VCaP (cell line): ENCODE measurements around the gene PPA1.
"Not testable (repeated sequence)": the region's sequence is repeated elsewhere in the genome, so short reads cannot be mapped to it uniquely, and the experiment has no call there.

Experiments used
- H3K27ac ChIP-seq: fragments of 450-650 bp; 2 replicates; pipeline ENCODE4 v1.5.1; 2017
- CTCF ChIP-seq: fragments of 450-650 bp; conservative IDR thresholded peaks from 2 replicates; pipeline ENCODE4 v1.5.1; 2017; ENCODE audit warnings: mild to moderate bottlenecking, moderate library complexity

Gene PPA1

DNA sequence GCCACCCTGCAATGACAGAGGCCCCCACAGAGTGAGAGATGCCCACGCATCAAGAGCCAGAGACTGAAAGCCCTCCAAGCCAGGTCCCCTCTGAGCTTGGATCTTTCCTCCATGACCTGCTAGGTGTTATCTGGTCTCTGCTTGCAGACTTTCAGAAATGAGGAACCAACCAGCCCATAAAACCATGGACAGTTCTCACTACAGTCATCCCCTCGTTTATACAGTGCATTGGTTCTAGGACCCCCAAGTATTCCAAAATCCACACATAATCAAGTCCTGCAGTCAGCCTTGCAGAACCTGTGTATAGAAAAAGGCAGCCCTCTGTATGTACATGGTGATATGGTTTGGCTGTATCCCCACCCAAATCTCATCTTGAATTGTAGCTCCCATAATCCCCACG is 27.5 kb upstream of the PPA1 start:
- TF ChIP-seq CTCF = no peak
- no peak overlapping the region for H3K27ac ChIP-seq

GRCh38 chr10:70260259-70260658 is 27.0 kb upstream of the PPA1 start:
- no peak for TF ChIP-seq CTCF

GRCh38 chr10:70258216-70258615 is 25.0 kb upstream of the PPA1 start:
- no peak overlapping the region for H3K27ac ChIP-seq

More at GRCh38 chr10:70260259-70260658, 27.0 kb upstream of the PPA1 start:
- H3K27ac ChIP-seq = no peak overlapping the region

DNA sequence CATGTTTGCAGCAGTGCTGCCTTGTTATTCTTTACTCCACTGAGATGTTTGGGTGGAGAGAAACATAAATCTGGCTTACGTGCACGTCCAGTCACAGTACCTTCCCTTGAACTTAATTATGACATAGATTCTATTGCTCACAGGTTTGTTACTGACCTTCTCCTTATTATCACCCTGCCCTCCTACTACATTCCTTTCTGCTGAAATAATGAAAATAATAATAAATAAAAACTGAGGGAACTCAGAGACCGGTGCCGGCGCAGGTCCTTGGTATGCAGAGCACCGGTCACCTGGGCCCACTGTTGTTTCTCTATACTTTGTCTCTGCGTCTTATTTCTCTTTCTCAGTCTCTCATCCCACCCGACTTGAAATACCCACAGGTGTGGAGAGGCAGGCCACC is 24.6 kb upstream of the PPA1 start:
- not testable (repeated sequence) for H3K27ac ChIP-seq

More at GRCh38 chr10:70258216-70258615, 25.0 kb upstream of the PPA1 start:
- TF ChIP-seq CTCF = no peak

GRCh38 chr10:70256463-70256862 is 23.2 kb upstream of the PPA1 start:
- H3K27ac ChIP-seq = no peak overlapping the region
- TF ChIP-seq CTCF = no peak

DNA sequence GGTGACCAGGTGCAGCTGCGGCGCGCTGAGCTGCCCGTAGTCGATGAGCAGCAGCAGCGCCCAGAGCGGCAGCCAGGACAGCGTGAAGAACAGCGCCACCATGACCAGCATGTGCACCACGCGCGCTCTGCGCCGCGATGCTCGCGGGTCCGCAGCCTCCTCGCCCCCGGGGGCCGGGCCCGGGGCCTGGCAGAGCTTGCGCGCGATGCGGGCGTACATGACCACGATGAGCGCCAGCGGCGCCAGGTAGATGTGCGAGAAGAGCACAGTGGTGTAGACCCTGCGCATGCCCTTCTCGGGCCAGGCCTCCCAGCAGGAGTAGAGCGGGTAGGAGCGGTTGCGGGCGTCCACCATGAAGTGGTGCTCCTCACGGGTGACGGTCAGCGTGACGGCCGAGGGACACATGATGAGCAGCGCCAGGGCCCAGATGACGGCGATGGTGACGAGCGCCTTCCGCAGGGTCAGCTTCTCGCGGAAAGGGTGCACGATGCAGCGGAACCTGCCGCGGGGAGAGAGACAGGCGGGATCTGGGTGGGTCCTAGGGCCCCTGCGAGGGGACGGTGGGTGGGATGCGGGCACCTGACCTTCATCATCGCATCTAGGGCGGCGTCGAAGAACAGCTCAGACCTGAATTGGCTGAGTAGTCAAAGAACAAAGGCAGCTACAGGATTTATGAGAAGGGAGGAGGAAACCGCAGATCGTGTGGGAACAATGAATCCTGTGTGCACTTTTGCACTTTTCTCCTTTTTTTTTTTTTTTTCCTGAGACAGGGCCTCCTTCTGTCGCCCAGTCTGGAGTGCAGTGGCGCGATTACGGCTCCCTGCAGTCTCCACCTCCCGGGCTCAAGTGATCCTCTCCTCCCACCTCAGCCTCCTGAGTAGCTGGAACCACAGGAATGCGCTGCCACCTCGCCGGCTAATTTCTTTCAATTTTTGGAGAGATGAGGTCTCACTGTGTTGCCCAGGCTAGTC is 22.4 kb upstream of the PPA1 start:
- no peak for TF ChIP-seq CTCF
- no peak overlapping the region for H3K27ac ChIP-seq

- TF ChIP-seq CTCF = no peak
- no peak overlapping the region for H3K27ac ChIP-seq
These were observed 21.6 kb upstream of the PPA1 start for GRCh38 chr10:70254778-70255328.
